GM18498 (cell line): ENCODE measurements around the gene ITFG2.

Experiments used
- ATAC-seq: cut with Tn5 transposase; IDR thresholded peaks from one replicate; pipeline ENCODE4 v1.9.1; 2021; ENCODE audit warnings: mild to moderate bottlenecking, moderate library complexity; ENCODE audit not compliant: unreplicated experiment

The ITFG2 gene

GRCh38 chr12:2826721-2827515 is 14.4 kb downstream of the ITFG2 start:
- ATAC-seq = no peak

- no peak for ATAC-seq
Measured at GRCh38 chr12:2829275-2829674, 16.8 kb downstream of the ITFG2 start.

GRCh38 chr12:2832550-2833127 is 20.2 kb downstream of the ITFG2 start:
- ATAC-seq = no peak

GRCh38 chr12:2833327-2833726 is 20.9 kb downstream of the ITFG2 start:
- no peak for ATAC-seq

GRCh38 chr12:2833810-2834209 is 21.3 kb downstream of the ITFG2 start:
- no peak for ATAC-seq

GRCh38 chr12:2834581-2835491 is 22.4 kb downstream of the ITFG2 start, which contains the start of gene NRIP2:
NRIP2 (minus strand) TSS chr12:2835035; CDS start chr12:2834983, 52 bp downstream.
- ATAC-seq = no peak

GRCh38 chr12:2835691-2836403 is 23.4 kb downstream of the ITFG2 start:
- ATAC-seq = no peak

- ATAC-seq = no peak
Measured at GRCh38 chr12:2836574-2836973, 24.1 kb downstream of the ITFG2 start.

- no peak for ATAC-seq
Measured at GRCh38 chr12:2841056-2841650, 28.7 kb downstream of the ITFG2 start.

GRCh38 chr12:2842948-2843347 is 30.5 kb downstream of the ITFG2 start:
- ATAC-seq = no peak

GRCh38 chr12:2844786-2845185 is 32.3 kb downstream of the ITFG2 start:
- ATAC-seq = no peak

GRCh38 chr12:2845280-2845679 is 32.8 kb downstream of the ITFG2 start:
- ATAC-seq = no peak

- no peak for ATAC-seq
Measured at GRCh38 chr12:2851931-2852330, 39.5 kb downstream of the ITFG2 start.

GRCh38 chr12:2853626-2854025 is 41.2 kb downstream of the ITFG2 start:
- no peak for ATAC-seq

GRCh38 chr12:2854669-2855453 is 42.4 kb downstream of the ITFG2 start:
- no peak for ATAC-seq

GRCh38 chr12:2855546-2855945 is 43.1 kb downstream of the ITFG2 start:
- ATAC-seq = no peak

- no peak for ATAC-seq
Measured at GRCh38 chr12:2856051-2856450, 43.6 kb downstream of the ITFG2 start.

- ATAC-seq = no peak
Measured at GRCh38 chr12:2857021-2857431, 44.6 kb downstream of the ITFG2 start, which contains the start of gene TEX52. TEX52 (minus strand) TSS chr12:2857039; CDS start chr12:2857026, 13 bp downstream.

GRCh38 chr12:2857576-2857975 is 45.1 kb downstream of the ITFG2 start:
- ATAC-seq = no peak

- no peak for ATAC-seq
Measured at GRCh38 chr12:2858334-2858733, 45.9 kb downstream of the ITFG2 start.
